H1 (cell line): Measurements from ENCODE around the gene KDELR1. TPM values are rescaled to one million over a fixed set of nuclear protein-coding genes. Genes with fewer than 3 reads are reported as not detected.

ENCODE experiments used
- CTCF ChIA-PET: fragments of 300-600 bp; sonication (Branson Sonifier 250); formaldehyde crosslinking; loops from one replicate; lab custom pipeline; 2021; ENCODE audit not compliant: partially characterized antibody; lab: Charles Lee
- POLR2A ChIA-PET: fragments of 300-600 bp; sonication (Branson Sonifier 250); formaldehyde crosslinking; loops from one replicate; lab custom pipeline; 2021; ENCODE audit warnings: inconsistent platforms; ENCODE audit not compliant: partially characterized antibody; lab: Charles Lee
- DNase-seq, 2 experiments: peaks; one replicate each; pipeline versions ENCODE4 v3.0.0 to v3.0.0-alpha.2; 2010 to 2022; ENCODE audit warnings: low spot score in 2 of 2, low read depth in 1 of 2, mixed read lengths in 1 of 2
- FAIRE-seq: peaks from 2 replicates; lab custom pipeline; 2011; peaks lifted over from hg19 to GRCh38; lab: Jason Lieb, UNC
- H2AFZ ChIP-seq: 2 replicates; pipeline ENCODE4 v1.8.1; 2012; ENCODE audit warnings: low read length, inconsistent platforms
- H2AK5ac ChIP-seq: 2 replicates; pipeline ENCODE4 v1.6.1; 2013; ENCODE audit warnings: low read depth, low read length
- H2BK120ac ChIP-seq: replicated peaks from 2 replicates; pipeline ENCODE3; 2013; ENCODE audit warnings: low read depth, low read length, inconsistent platforms
- H2BK12ac ChIP-seq: 2 replicates; pipeline ENCODE4 v1.6.1; 2013; ENCODE audit warnings: low read depth, low read length
- H2BK15ac ChIP-seq: 2 replicates; pipeline ENCODE4 v1.6.1; 2013; ENCODE audit warnings: low read length
- H2BK20ac ChIP-seq: 2 replicates; pipeline ENCODE4 v1.6.1; 2013; ENCODE audit warnings: low read length
- H2BK5ac ChIP-seq: 2 replicates; pipeline ENCODE4 v1.6.1; 2013; ENCODE audit warnings: low read depth, low read length
- H3K14ac ChIP-seq: 2 replicates; pipeline ENCODE4 v1.6.1; 2013; ENCODE audit warnings: inconsistent platforms; ENCODE audit not compliant: insufficient read length
- H3K18ac ChIP-seq: 2 replicates; pipeline ENCODE4 v1.6.1; 2013; ENCODE audit warnings: low read length; ENCODE audit errors: extremely low read depth
- H3K23ac ChIP-seq: 2 replicates; pipeline ENCODE4 v1.6.1; 2013; ENCODE audit warnings: inconsistent platforms; ENCODE audit not compliant: insufficient read length
- H3K23me2 ChIP-seq: 2 replicates; pipeline ENCODE4 v1.6.1; 2013; ENCODE audit warnings: low read depth, low read length
- H3K27ac ChIP-seq: 2 replicates; pipeline ENCODE4 v1.6.1; 2011; ENCODE audit warnings: low read depth, low read length, inconsistent platforms
- H3K27me3 ChIP-seq, 4 experiments: replicated peaks in 1 of 4; 1 replicate in 1 of 4; 2 replicates in 3 of 4; pipeline versions ENCODE4 v1.6.1 to v1.8.1; 2011 to 2013; ENCODE audit warnings: low read length in 3 of 4, mild to moderate bottlenecking in 3 of 4, inconsistent platforms in 2 of 4, mixed read lengths in 2 of 4, moderate library complexity in 1 of 4; ENCODE audit not compliant: control insufficient read depth in 3 of 4, insufficient read depth in 3 of 4; ENCODE audit errors: extremely low read depth in 1 of 4
- H3K36me3 ChIP-seq, 4 experiments: 2 replicates each; pipeline versions ENCODE4 v1.6.1 to v1.8.1; 2011 to 2013; ENCODE audit warnings: mild to moderate bottlenecking in 4 of 4, low read length in 3 of 4, moderate library complexity in 2 of 4, control low read depth in 1 of 4, inconsistent platforms in 1 of 4; ENCODE audit not compliant: insufficient read depth in 4 of 4, control insufficient read depth in 2 of 4
- H3K4ac ChIP-seq: replicated peaks from 2 replicates; pipeline ENCODE3; 2013; ENCODE audit warnings: low read length, low read depth, mixed read lengths, inconsistent platforms; ENCODE audit not compliant: insufficient read length
- H3K4me1 ChIP-seq, 4 experiments: replicated peaks in 1 of 4; 1 replicate in 1 of 4; 2 replicates in 3 of 4; pipeline versions ENCODE4 v1.6.1 to v1.8.1; 2011 to 2013; ENCODE audit warnings: low read length in 3 of 4, inconsistent platforms in 2 of 4, mixed read lengths in 1 of 4; ENCODE audit not compliant: insufficient read depth in 4 of 4, control insufficient read depth in 3 of 4
- H3K4me2 ChIP-seq, 2 experiments: 2 replicates each; pipeline versions ENCODE4 v1.6.1 to v1.8.1; 2011 to 2013; ENCODE audit warnings: low read depth in 2 of 2, low read length in 2 of 2, control low read depth in 1 of 2, inconsistent platforms in 1 of 2, mild to moderate bottlenecking in 1 of 2; ENCODE audit not compliant: insufficient read depth in 1 of 2
- H3K4me3 ChIP-seq, 4 experiments: fragments of 200-600, 300-600 bp in 1 of 4; sonication (generic), shearing (Covaris generic), sonication (Bioruptor Twin) in 1 of 4; 2 replicates each; pipeline versions ENCODE4 v1.5.1 to v1.8.1; 2011 to 2016; ENCODE audit warnings: low read length in 4 of 4, low read depth in 3 of 4, control low read depth in 2 of 4, inconsistent platforms in 2 of 4, mild to moderate bottlenecking in 2 of 4, mixed read lengths in 1 of 4, moderate library complexity in 1 of 4; ENCODE audit not compliant: insufficient read depth in 2 of 4; ENCODE audit errors: extremely low read depth in 1 of 4
- H3K56ac ChIP-seq: replicated peaks from 2 replicates; pipeline ENCODE3; 2013; ENCODE audit warnings: low read depth, mild to moderate bottlenecking, mixed read lengths, low read length, inconsistent platforms; ENCODE audit not compliant: insufficient read length
- H3K79me1 ChIP-seq: 2 replicates; pipeline ENCODE4 v1.6.1; 2013; ENCODE audit warnings: low read depth, low read length, control low read depth
- H3K79me2 ChIP-seq, 2 experiments: 2 replicates each; pipeline versions ENCODE4 v1.6.1 to v1.8.1; 2012 to 2013; ENCODE audit warnings: low read length in 2 of 2, mild to moderate bottlenecking in 2 of 2, inconsistent platforms in 1 of 2; ENCODE audit not compliant: insufficient read depth in 2 of 2, control insufficient read depth in 1 of 2
- H3K9ac ChIP-seq, 4 experiments: replicated peaks in 1 of 4; 1 replicate in 1 of 4; 2 replicates in 3 of 4; pipeline versions ENCODE4 v1.6.1 to v1.8.1; 2011 to 2013; ENCODE audit warnings: low read depth in 3 of 4, low read length in 3 of 4, control low read depth in 2 of 4, mild to moderate bottlenecking in 2 of 4, moderate library complexity in 2 of 4, inconsistent platforms in 1 of 4; ENCODE audit errors: extremely low read depth in 1 of 4
- H3K9me3 ChIP-seq, 2 experiments: 2 replicates each; pipeline versions ENCODE4 v1.6.1 to v1.8.1; 2012 to 2013; ENCODE audit warnings: mild to moderate bottlenecking in 2 of 2, moderate library complexity in 2 of 2, control low read depth in 1 of 2, inconsistent platforms in 1 of 2, low read depth in 1 of 2, low read length in 1 of 2, mixed read lengths in 1 of 2; ENCODE audit not compliant: insufficient read depth in 2 of 2
- H4K20me1 ChIP-seq, 2 experiments: replicated peaks in 1 of 2; 2 replicates each; pipeline versions ENCODE3 to v1.8.1; 2011 to 2013; ENCODE audit warnings: inconsistent platforms in 2 of 2, low read length in 2 of 2, mild to moderate bottlenecking in 1 of 2; ENCODE audit not compliant: insufficient read depth in 2 of 2, control insufficient read depth in 1 of 2
- H4K5ac ChIP-seq: 2 replicates; pipeline ENCODE4 v1.6.1; 2013; ENCODE audit warnings: low read length, low read depth, mixed read lengths, inconsistent platforms; ENCODE audit not compliant: insufficient read length
- H4K8ac ChIP-seq: 2 replicates; pipeline ENCODE4 v1.8.0; 2013; ENCODE audit warnings: mild to moderate bottlenecking, moderate library complexity, low read length, inconsistent platforms; ENCODE audit not compliant: insufficient read depth; ENCODE audit errors: extremely low read depth
- H4K91ac ChIP-seq: replicated peaks from 2 replicates; pipeline ENCODE3; 2013; ENCODE audit warnings: low read length, mixed read lengths, inconsistent platforms; ENCODE audit not compliant: insufficient read length
- BACH1 ChIP-seq: IDR thresholded peaks from 2 replicates; pipeline ENCODE4 v1.6.1; 2012; ENCODE audit warnings: low read length, improper control_type of control experiment
- CBX8 ChIP-seq: fragments of 300-800, 300-1000 bp; sonication (generic); IDR thresholded peaks from 2 replicates; pipeline ENCODE4 v1.7.1; 2016; ENCODE audit warnings: low read depth, low read length, borderline replicate concordance
- GTF2F1 ChIP-seq: IDR thresholded peaks from 2 replicates; pipeline ENCODE4 v1.6.1; 2012; ENCODE audit warnings: low read depth, low read length, improper control_type of control experiment, borderline replicate concordance
- KDM4A ChIP-seq: IDR thresholded peaks from one replicate; pipeline ENCODE4 v1.7.1; 2012; ENCODE audit warnings: low read depth, mild to moderate bottlenecking, moderate library complexity, low read length, inconsistent platforms; ENCODE audit not compliant: severe bottlenecking
- POLR2AphosphoS5 ChIP-seq: IDR thresholded peaks from 2 replicates; pipeline ENCODE4 v1.6.1; 2011; ENCODE audit warnings: low read depth, low read length
- POU5F1 ChIP-seq: IDR thresholded peaks from 2 replicates; pipeline ENCODE4 v1.6.1; 2011; ENCODE audit warnings: low read depth, mild to moderate bottlenecking, low read length, moderate library complexity
- WGBS, 2 experiments: shearing (Covaris generic) in 1 of 2; methylation state at CpG; one replicate each; pipeline versions ENCODE4 v1.1.6 to v1.1.7; 2013 to 2015; ENCODE audit warnings: low lambda C conversion rate in 2 of 2, mixed read lengths in 2 of 2, inconsistent platforms in 1 of 2, low coverage in 1 of 2, missing lambda C conversion rate in 1 of 2; ENCODE audit not compliant: insufficient replicate concordance in 2 of 2, insufficient coverage in 1 of 2, insufficient read length in 1 of 2; ENCODE audit errors: extremely low coverage in 1 of 2, missing lambda C conversion rate in 1 of 2; 5-methylcytosine and 5-hydroxymethylcytosine counted together
- polyA plus RNA-seq, 7 experiments: library from polyadenylated mRNA; depleted of rRNA in 3 of 7; stranded (reverse) in 5 of 7; unstranded in 2 of 7; fragments of >200 nt in 5 of 7; fragments of 200-250 nt in 2 of 7; gene quantifications; 1 replicate in 5 of 7; 2 replicates in 1 of 7; 4 replicates in 1 of 7; pipeline versions ENCODE4 v1.2.1 to v1.2.3, GENCODE V29; 2011 to 2013; ENCODE audit warnings: missing spikeins in 2 of 7, mixed read lengths in 2 of 7
- total RNA-seq: library from RNA; stranded (reverse); fragmentation: NEBNext Ultra II Directional; extraction: Animal tissue kit (Norgen Biotek cat#: 25700); gene quantifications from 2 replicates; pipeline ENCODE4 v1.2.1, GENCODE V29; 2021

The KDELR1 gene
- total and polyA plus RNA-seq, 2 of the 8 experiments (the other 6 are each of a cell fraction or from before 2014, with no cell fraction given), result 225 to 231 TPM

DNA sequence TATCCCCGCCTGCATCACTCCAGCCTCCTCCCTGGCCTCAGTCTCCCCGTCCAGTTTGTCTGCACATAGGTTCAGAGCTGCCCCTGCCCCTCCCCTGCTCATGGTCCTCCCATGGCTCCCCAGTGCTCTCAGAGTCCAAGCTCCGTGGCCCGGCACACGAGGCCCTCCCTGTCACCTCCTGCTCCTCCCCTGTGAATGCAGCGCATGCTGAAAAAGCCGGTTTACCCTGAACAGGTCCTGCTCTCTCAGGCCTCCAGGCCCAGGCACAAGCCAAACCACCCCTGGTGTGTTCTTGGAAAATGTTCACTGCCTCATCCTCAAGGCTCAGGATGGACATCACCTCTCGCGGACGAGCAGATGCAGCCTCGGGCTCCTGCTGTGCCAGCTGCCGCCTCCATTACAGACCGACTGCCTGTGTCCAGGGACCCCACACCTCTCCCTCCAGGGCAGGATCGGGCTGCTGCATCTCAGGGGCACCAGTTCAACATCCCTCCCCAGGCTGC, 53.0 kb downstream of the KDELR1 start:
- no peak overlapping the region for H2BK5ac ChIP-seq
- TF ChIP-seq KDM4A, result no peak
- TF ChIP-seq POU5F1, result no peak
- no peak for TF ChIP-seq BACH1
- no peak for TF ChIP-seq GTF2F1
- no peak for TF ChIP-seq POLR2AphosphoS5
- no peak for TF ChIP-seq CBX8
- TF ChIP-seq, all 59 proteins: peak for 0
- Histone ChIP-seq H3K18ac (no peak overlapping the region; the same call in 1 of the 2 replicates), H2AFZ (no peak overlapping the region), H2BK12ac (no peak overlapping the region), H4K91ac (no peak overlapping the region), H3K9ac (no peak overlapping the region), H3K4me2 (no peak overlapping the region), H3K56ac (no peak overlapping the region), H3K79me2 (no peaks in the 10 kb centered on the region), H2BK120ac (no peak overlapping the region), H3K27me3 (no peaks in the 10 kb centered on the region), H4K5ac (no peak overlapping the region), H3K14ac (no peak overlapping the region), H3K4ac (no peak overlapping the region), H3K27ac (no peak overlapping the region), H3K79me1 (no peaks in the 10 kb centered on the region), H2BK20ac (no peak overlapping the region), H3K9me3 (no peaks in the 10 kb centered on the region), H2BK15ac (no peak overlapping the region), H4K20me1 (no peaks in the 10 kb centered on the region), H3K36me3 (no peaks in the 10 kb centered on the region), H3K4me1 (peaks cover 0 to 8% (median 2%) of the 10 kb centered on the region in 4 experiments; a peak in 5 of 7 replicates), H3K23ac (no peak overlapping the region), H2AK5ac (no peak overlapping the region), H4K8ac (no peak overlapping the region), H3K4me3 (no peak overlapping the region), H3K23me2 (peaks cover under 1% of the 10 kb centered on the region; the same call in 1 of the 2 replicates)
- FAIRE-seq, result no peak
- CTCF ChIA-PET, result interaction anchor here (0.5 to 4.4 kb wide), 7 partner anchors 9 to 213 kb away, joined by 3 to 29 read pairs (median 4); partner anchors contain the start of gene GRWD1
- 89% methylated on average over 14 of the region's 14 CpGs; no CpG with 5 or more reads in 1 of the 2 experiments for WGBS, 2 experiments
- DNase-seq, result no peak
- POLR2A ChIA-PET, result interaction anchor here (0.6 to 1.2 kb wide), 2 partner anchors 17 to 874 kb away, joined by 3 read pairs; a partner anchor contains a TSS
